SK-N-SH (cell line): Measurements from ENCODE around the gene COG4. TPM values are rescaled to one million over a fixed set of nuclear protein-coding genes. Genes with fewer than 3 reads are reported as not detected.

ENCODE experiments used
- CTCF ChIA-PET: fragments of 300-600, 350-600 bp; formaldehyde crosslinking; extraction: SDS; loops from one replicate; lab custom pipeline; 2021; lab: Yijun Ruan, JAX
- POLR2A ChIA-PET: fragments of 350-600 bp; sonication (Branson Sonifier 250); formaldehyde crosslinking; extraction: SDS; loops from one replicate; lab custom pipeline; 2020; ENCODE audit warnings: antibody characterized with exemption, inconsistent platforms; lab: Yijun Ruan, JAX
- DNase-seq: peaks from one replicate; pipeline ENCODE4 v3.0.0; 2012
- H2AFZ ChIP-seq: fragments of 200-600 bp; sonication (generic); 2 replicates; pipeline ENCODE4 v1.8.1; 2016; ENCODE audit warnings: antibody characterized with exemption, mild to moderate bottlenecking, low read depth
- H3F3A ChIP-seq: fragments of 200-600 bp; sonication (generic); replicated peaks from 2 replicates; pipeline ENCODE3; 2016; ENCODE audit warnings: antibody characterized with exemption, mild to moderate bottlenecking; ENCODE audit not compliant: insufficient read depth
- H3K27ac ChIP-seq, 2 experiments: fragments of 200-500 bp in 1 of 2; fragments of 200-600 bp in 1 of 2; sonication (Bioruptor generic) in 1 of 2; sonication (generic), shearing (Covaris generic) in 1 of 2; 2 replicates each; pipeline versions ENCODE4 v1.5.1 to v1.6.1; 2014 to 2016; ENCODE audit warnings: low read depth in 2 of 2, inconsistent platforms in 1 of 2, low read length in 1 of 2, mild to moderate bottlenecking in 1 of 2, mixed read lengths in 1 of 2
- H3K27me3 ChIP-seq: fragments of 200-600 bp; sonication (generic), shearing (Covaris generic); 2 replicates; pipeline ENCODE4 v1.6.1; 2016; ENCODE audit warnings: mixed run types; ENCODE audit not compliant: insufficient read depth
- H3K36me3 ChIP-seq, 2 experiments: fragments of 200-500 bp in 1 of 2; fragments of 200-600 bp in 1 of 2; sonication (Bioruptor generic) in 1 of 2; sonication (generic) in 1 of 2; replicated peaks in 1 of 2; 2 replicates each; pipeline versions ENCODE3 to v1.5.1; 2014 to 2016; ENCODE audit warnings: low read length in 1 of 2, mild to moderate bottlenecking in 1 of 2; ENCODE audit not compliant: insufficient read depth in 2 of 2, control insufficient read depth in 1 of 2
- H3K4me1 ChIP-seq, 2 experiments: fragments of 200-500 bp in 1 of 2; fragments of 200-600 bp in 1 of 2; sonication (Bioruptor generic) in 1 of 2; sonication (generic), shearing (Covaris generic) in 1 of 2; 2 replicates each; pipeline versions ENCODE4 v1.5.1 to v1.6.1; 2014 to 2016; ENCODE audit warnings: low read depth in 1 of 2, low read length in 1 of 2, mixed run types in 1 of 2; ENCODE audit not compliant: insufficient read depth in 2 of 2, control insufficient read depth in 1 of 2
- H3K4me2 ChIP-seq: fragments of 200-600 bp; sonication (generic), shearing (Covaris generic); 2 replicates; pipeline ENCODE4 v1.6.1; 2017; ENCODE audit warnings: mixed run types
- H3K4me3 ChIP-seq, 2 experiments: fragments of 200-500 bp in 1 of 2; fragments of 200-600 bp in 1 of 2; sonication (Bioruptor generic) in 1 of 2; sonication (generic), shearing (Covaris generic) in 1 of 2; 2 replicates each; pipeline versions ENCODE4 v1.5.1 to v1.8.1; 2014 to 2016; ENCODE audit warnings: low read depth in 2 of 2, inconsistent platforms in 1 of 2, low read length in 1 of 2, mild to moderate bottlenecking in 1 of 2, mixed read lengths in 1 of 2, moderate library complexity in 1 of 2
- H3K79me2 ChIP-seq: fragments of 200-600 bp; sonication (generic); 2 replicates; pipeline ENCODE4 v1.8.1; 2017; ENCODE audit warnings: mild to moderate bottlenecking; ENCODE audit not compliant: insufficient read depth
- H3K9ac ChIP-seq: fragments of 200-600 bp; sonication (generic); 2 replicates; pipeline ENCODE4 v1.6.1; 2017; ENCODE audit warnings: mixed run types
- H3K9me2 ChIP-seq: fragments of 200-600 bp; sonication (generic); 2 replicates; pipeline ENCODE4 v1.6.1; 2017; ENCODE audit warnings: mixed run types
- H3K9me3 ChIP-seq: fragments of 200-600 bp; sonication (generic); 2 replicates; pipeline ENCODE4 v1.6.1; 2017; ENCODE audit warnings: mixed run types, mild to moderate bottlenecking, moderate library complexity
- H4K20me1 ChIP-seq: fragments of 200-600 bp; sonication (generic); 2 replicates; pipeline ENCODE4 v1.6.1; 2017; ENCODE audit warnings: mild to moderate bottlenecking, mixed run types; ENCODE audit not compliant: insufficient read depth
- ELF1 ChIP-seq: IDR thresholded peaks from 2 replicates; pipeline ENCODE4 v1.4.0; 2012
- EZH2phosphoT487 ChIP-seq: fragments of 200-600 bp; sonication (generic); IDR thresholded peaks from 2 replicates; pipeline ENCODE4 v1.6.1; 2017; ENCODE audit warnings: low read depth, mixed run types, mild to moderate bottlenecking, antibody characterized with exemption, moderate library complexity, borderline replicate concordance
- FOSL2 ChIP-seq: IDR thresholded peaks from 2 replicates; pipeline ENCODE4 v1.4.0; 2012; ENCODE audit warnings: low read depth, mild to moderate bottlenecking, moderate library complexity, borderline replicate concordance
- FOXJ3 ChIP-seq: sonication (generic); formaldehyde crosslinking; IDR thresholded peaks from 2 replicates; pipeline ENCODE4 v1.5.1; 2020; ENCODE audit warnings: mild to moderate bottlenecking, missing genetic modification reagents
- FOXM1 ChIP-seq: IDR thresholded peaks from 2 replicates; pipeline ENCODE4 v1.4.0; 2012; ENCODE audit warnings: low read depth, mild to moderate bottlenecking
- GABPA ChIP-seq: IDR thresholded peaks from 2 replicates; pipeline ENCODE4 v1.4.0; 2012; ENCODE audit warnings: low read depth, mild to moderate bottlenecking
- GATA2 ChIP-seq: sonication (generic); formaldehyde crosslinking; IDR thresholded peaks from 2 replicates; pipeline ENCODE4 v1.5.0; 2020; ENCODE audit warnings: mild to moderate bottlenecking, missing genetic modification reagents
- POLR2AphosphoS5 ChIP-seq: IDR thresholded peaks from 2 replicates; pipeline ENCODE4 v1.6.1; 2012; ENCODE audit warnings: low read depth, low read length
- TAF1 ChIP-seq: IDR thresholded peaks from 2 replicates; pipeline ENCODE4 v1.6.1; 2012; ENCODE audit warnings: low read depth, mild to moderate bottlenecking, low read length, moderate library complexity, borderline replicate concordance
- WGBS: methylation state at CpG from one replicate; pipeline ENCODE4 v1.1.6; 2017; ENCODE audit warnings: low lambda C conversion rate; 5-methylcytosine and 5-hydroxymethylcytosine counted together
- polyA plus RNA-seq, 3 experiments: library from polyadenylated mRNA; depleted of rRNA; stranded (reverse); fragments of >200 nt; gene quantifications; 2 replicates each; pipeline ENCODE4 v1.2.3, GENCODE V29; 2012
- TF ChIP-seq, protein P1 (sequence below): IDR thresholded peaks from 2 replicates; pipeline ENCODE4 v1.6.1; 2012; ENCODE audit warnings: mild to moderate bottlenecking, low read depth, low read length, moderate library complexity
- TF ChIP-seq, protein P2 (sequence below): fragments of 150-350 bp; IDR thresholded peaks from 2 replicates; pipeline ENCODE4 v1.6.1; 2016; ENCODE audit warnings: mild to moderate bottlenecking, low read depth, low read length
- TF ChIP-seq, protein P3 (sequence below): IDR thresholded peaks from 2 replicates; pipeline ENCODE4 v1.4.0; 2012; ENCODE audit warnings: low read depth, borderline replicate concordance
- TF ChIP-seq, protein P4 (sequence below): IDR thresholded peaks from 2 replicates; pipeline ENCODE4 v1.4.0; 2012; ENCODE audit warnings: low read depth, borderline replicate concordance
- TF ChIP-seq, protein P5 (sequence below): IDR thresholded peaks from 2 replicates; pipeline ENCODE4; 2012

The COG4 gene
- polyA plus RNA-seq, 1 of the 3 experiments (the other 2 are of a cell fraction), result 54.4 TPM

DNA sequence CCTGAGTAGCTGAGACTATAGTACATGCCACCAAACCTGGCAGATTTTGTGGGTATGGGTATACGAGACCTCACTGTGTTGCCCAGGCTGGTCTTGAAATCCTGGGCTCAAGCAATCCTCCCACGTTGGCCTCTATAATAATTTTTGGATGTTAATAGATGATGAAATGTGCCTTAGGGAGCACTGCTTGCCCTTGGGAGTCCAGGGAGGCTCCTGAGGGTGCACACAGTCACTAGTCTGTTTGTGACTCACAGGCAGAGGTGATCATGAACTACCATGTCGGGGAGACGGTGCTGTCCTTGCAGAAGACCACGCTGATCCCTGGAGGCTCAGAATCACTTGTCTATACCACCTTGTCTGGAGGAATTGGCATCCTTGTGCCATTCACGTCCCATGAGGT lies 46.4 kb upstream of the COG4 start (continued):
- TF ChIP-seq, protein P1, sequence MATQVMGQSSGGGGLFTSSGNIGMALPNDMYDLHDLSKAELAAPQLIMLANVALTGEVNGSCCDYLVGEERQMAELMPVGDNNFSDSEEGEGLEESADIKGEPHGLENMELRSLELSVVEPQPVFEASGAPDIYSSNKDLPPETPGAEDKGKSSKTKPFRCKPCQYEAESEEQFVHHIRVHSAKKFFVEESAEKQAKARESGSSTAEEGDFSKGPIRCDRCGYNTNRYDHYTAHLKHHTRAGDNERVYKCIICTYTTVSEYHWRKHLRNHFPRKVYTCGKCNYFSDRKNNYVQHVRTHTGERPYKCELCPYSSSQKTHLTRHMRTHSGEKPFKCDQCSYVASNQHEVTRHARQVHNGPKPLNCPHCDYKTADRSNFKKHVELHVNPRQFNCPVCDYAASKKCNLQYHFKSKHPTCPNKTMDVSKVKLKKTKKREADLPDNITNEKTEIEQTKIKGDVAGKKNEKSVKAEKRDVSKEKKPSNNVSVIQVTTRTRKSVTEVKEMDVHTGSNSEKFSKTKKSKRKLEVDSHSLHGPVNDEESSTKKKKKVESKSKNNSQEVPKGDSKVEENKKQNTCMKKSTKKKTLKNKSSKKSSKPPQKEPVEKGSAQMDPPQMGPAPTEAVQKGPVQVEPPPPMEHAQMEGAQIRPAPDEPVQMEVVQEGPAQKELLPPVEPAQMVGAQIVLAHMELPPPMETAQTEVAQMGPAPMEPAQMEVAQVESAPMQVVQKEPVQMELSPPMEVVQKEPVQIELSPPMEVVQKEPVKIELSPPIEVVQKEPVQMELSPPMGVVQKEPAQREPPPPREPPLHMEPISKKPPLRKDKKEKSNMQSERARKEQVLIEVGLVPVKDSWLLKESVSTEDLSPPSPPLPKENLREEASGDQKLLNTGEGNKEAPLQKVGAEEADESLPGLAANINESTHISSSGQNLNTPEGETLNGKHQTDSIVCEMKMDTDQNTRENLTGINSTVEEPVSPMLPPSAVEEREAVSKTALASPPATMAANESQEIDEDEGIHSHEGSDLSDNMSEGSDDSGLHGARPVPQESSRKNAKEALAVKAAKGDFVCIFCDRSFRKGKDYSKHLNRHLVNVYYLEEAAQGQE, result no peak
- TF ChIP-seq FOXM1, result no peak
- no peak for TF ChIP-seq TAF1
- TF ChIP-seq, protein P2, sequence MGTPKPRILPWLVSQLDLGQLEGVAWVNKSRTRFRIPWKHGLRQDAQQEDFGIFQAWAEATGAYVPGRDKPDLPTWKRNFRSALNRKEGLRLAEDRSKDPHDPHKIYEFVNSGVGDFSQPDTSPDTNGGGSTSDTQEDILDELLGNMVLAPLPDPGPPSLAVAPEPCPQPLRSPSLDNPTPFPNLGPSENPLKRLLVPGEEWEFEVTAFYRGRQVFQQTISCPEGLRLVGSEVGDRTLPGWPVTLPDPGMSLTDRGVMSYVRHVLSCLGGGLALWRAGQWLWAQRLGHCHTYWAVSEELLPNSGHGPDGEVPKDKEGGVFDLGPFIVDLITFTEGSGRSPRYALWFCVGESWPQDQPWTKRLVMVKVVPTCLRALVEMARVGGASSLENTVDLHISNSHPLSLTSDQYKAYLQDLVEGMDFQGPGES, result no peak

DNA sequence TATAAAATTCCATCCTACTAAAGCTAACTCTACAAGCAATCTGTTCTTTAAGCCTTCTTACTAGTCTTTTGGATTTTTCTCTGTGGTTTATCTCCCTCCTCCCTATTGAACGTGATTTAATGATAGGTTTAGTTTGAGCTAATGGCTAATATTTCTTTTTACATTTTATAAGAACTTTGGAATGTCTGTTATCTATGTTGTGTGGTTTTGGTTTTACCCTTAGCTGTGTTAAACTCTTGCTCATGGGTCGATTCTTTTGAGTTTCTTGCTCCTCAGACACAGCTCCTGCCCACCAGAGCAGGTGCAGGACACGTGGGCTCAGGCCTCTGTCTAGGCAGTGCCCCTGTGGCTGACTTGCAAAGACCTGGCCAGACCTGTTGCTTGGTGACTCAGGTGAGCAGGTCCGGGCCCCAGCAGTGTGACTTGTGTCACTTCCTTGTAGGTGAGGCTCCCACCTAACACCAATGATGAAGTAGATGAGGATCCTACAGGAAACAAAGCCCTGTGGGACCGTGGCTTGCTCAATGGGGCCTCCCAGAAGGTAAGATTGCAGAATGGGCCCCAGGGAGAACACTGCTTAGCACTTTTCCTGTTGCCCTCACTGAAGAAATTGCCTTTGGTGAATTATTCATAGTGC lies 45.4 kb upstream of the COG4 start:
- Histone ChIP-seq H3K4me3 (no peak overlapping the region), H3K79me2 (peaks cover 13% of the 10 kb centered on the region; the same call in 1 of the 2 replicates), H2AFZ (no peak overlapping the region), H3K9ac (no peak overlapping the region), H3K27me3 (no peaks in the 10 kb centered on the region), H4K20me1 (peaks cover 15% of the 10 kb centered on the region), H3K4me1 (peaks cover 0 to 20% of the 10 kb centered on the region in 2 experiments; a peak in 2 of 4 replicates), H3K36me3 (peaks cover 79 to 88% of the 10 kb centered on the region in 2 experiments), H3K4me2 (no peak overlapping the region), H3K9me2 (no peaks in the 10 kb centered on the region), H3F3A (peaks cover 39% of the 10 kb centered on the region), H3K27ac (no peak overlapping the region), H3K9me3 (no peaks in the 10 kb centered on the region)
- WGBS, result 90% methylated on average over 5 of the region's 5 CpGs
- ChIA-PET CTCF (interaction anchor here (2.2 kb wide), 1 partner anchor 85 kb away, joined by 7 read pairs; no protein-coding TSS in a partner anchor), POLR2A (no interaction called here)
- no peak for DNase-seq
- TF ChIP-seq ELF1 (no peak), FOXJ3 (CRISPR knock-in tag) (no peak), FOSL2 (no peak), EZH2phosphoT487 (no peak), TAF1 (no peak), POLR2AphosphoS5 (no peak), GABPA (no peak), GATA2 (CRISPR knock-in tag) (no peak)
- TF ChIP-seq, protein P1, result no peak
- TF ChIP-seq, protein P2, result no peak
- TF ChIP-seq, protein P3, sequence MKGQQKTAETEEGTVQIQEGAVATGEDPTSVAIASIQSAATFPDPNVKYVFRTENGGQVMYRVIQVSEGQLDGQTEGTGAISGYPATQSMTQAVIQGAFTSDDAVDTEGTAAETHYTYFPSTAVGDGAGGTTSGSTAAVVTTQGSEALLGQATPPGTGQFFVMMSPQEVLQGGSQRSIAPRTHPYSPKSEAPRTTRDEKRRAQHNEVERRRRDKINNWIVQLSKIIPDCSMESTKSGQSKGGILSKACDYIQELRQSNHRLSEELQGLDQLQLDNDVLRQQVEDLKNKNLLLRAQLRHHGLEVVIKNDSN, result no peak
- TF ChIP-seq, protein P4, sequence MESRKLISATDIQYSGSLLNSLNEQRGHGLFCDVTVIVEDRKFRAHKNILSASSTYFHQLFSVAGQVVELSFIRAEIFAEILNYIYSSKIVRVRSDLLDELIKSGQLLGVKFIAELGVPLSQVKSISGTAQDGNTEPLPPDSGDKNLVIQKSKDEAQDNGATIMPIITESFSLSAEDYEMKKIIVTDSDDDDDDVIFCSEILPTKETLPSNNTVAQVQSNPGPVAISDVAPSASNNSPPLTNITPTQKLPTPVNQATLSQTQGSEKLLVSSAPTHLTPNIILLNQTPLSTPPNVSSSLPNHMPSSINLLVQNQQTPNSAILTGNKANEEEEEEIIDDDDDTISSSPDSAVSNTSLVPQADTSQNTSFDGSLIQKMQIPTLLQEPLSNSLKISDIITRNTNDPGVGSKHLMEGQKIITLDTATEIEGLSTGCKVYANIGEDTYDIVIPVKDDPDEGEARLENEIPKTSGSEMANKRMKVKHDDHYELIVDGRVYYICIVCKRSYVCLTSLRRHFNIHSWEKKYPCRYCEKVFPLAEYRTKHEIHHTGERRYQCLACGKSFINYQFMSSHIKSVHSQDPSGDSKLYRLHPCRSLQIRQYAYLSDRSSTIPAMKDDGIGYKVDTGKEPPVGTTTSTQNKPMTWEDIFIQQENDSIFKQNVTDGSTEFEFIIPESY, result no peak
- TF ChIP-seq, protein P5, sequence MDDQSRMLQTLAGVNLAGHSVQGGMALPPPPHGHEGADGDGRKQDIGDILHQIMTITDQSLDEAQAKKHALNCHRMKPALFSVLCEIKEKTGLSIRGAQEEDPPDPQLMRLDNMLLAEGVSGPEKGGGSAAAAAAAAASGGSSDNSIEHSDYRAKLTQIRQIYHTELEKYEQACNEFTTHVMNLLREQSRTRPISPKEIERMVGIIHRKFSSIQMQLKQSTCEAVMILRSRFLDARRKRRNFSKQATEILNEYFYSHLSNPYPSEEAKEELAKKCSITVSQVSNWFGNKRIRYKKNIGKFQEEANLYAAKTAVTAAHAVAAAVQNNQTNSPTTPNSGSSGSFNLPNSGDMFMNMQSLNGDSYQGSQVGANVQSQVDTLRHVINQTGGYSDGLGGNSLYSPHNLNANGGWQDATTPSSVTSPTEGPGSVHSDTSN, result no peak
